BLaER1 (cell line): ENCODE data around the gene LRFN2.

Experiments used
- H3K27ac ChIP-seq: shearing (Covaris generic); formaldehyde crosslinking; 2 replicates; pipeline ENCODE4 v1.8.1; 2022
- H3K27me3 ChIP-seq: shearing (Covaris generic); formaldehyde crosslinking; 2 replicates; pipeline ENCODE4 v1.8.1; 2022
- H3K36me3 ChIP-seq: shearing (Covaris generic); formaldehyde crosslinking; 2 replicates; pipeline ENCODE4 v1.8.1; 2022
- H3K4me1 ChIP-seq: shearing (Covaris generic); formaldehyde crosslinking; 2 replicates; pipeline ENCODE4 v1.8.1; 2022
- H3K4me2 ChIP-seq: shearing (Covaris generic); formaldehyde crosslinking; 2 replicates; pipeline ENCODE4 v1.8.1; 2022
- H3K4me3 ChIP-seq: shearing (Covaris generic); formaldehyde crosslinking; 2 replicates; pipeline ENCODE4 v1.8.1; 2022
- H3K9ac ChIP-seq: shearing (Covaris generic); formaldehyde crosslinking; 2 replicates; pipeline ENCODE4 v1.8.1; 2022
- H3K9me3 ChIP-seq: shearing (Covaris generic); formaldehyde crosslinking; 2 replicates; pipeline ENCODE4 v1.8.1; 2022
- H4K20me1 ChIP-seq: shearing (Covaris generic); formaldehyde crosslinking; 2 replicates; pipeline ENCODE4 v1.8.1; 2022
- Cebpa-rat ChIP-seq: shearing (Covaris generic); IDR thresholded peaks from 2 replicates; pipeline ENCODE4 v1.8.1; 2022

The LRFN2 gene

DNA sequence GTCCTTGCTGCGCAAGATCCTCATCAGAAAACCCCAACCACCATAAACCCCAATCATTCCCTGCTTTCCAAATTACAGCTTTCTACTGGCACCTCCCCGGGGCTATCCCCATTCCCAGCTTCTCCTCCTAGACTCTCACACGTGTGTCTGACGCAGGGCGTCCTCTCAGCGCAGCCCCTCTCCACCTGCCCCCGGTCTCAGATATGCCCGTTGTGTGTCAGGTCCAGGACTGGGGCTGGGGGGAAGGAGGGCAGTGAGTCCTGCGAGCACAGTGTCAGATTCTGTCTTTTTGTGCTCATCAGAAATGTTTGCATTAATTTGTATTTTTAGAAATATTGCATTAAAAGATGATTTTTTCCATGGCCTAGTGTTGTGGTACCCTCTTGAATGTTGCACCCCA is 48.6 kb downstream of the LRFN2 start:
- Histone ChIP-seq H3K9ac (no peak overlapping the region), H3K27ac (no peak overlapping the region), H4K20me1 (peaks cover 93% of the 10 kb centered on the region), H3K36me3 (peaks cover 6% of the 10 kb centered on the region; the same call in 1 of the 2 replicates), H3K4me1 (peaks cover 28% of the 10 kb centered on the region), H3K4me2 (no peak overlapping the region), H3K9me3 (no peaks in the 10 kb centered on the region), H3K4me3 (no peak overlapping the region), H3K27me3 (no peaks in the 10 kb centered on the region)
- TF ChIP-seq Cebpa-rat, result no peak

DNA sequence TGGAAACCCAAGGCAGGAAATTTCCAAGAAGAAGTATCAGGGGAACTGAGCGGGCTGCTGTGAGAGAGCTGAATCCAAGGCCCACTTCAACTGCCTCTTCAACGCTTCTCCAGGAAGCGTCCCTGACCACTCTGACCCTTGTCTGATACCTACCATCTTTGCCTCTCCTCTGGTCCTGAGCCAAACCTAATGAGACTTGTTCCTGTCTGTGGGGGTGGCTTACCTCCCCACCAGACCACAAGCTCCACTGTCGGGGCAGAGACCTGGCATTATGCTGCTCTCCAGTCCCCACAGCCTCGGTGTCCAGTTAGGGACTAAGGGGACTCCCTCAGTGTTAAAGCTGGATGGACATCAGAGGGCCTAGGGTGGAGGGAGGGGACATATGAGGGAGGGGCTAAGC is 49.7 kb downstream of the LRFN2 start:
- TF ChIP-seq Cebpa-rat, result no peak
- H3K27me3 ChIP-seq, result no peaks in the 10 kb centered on the region

DNA sequence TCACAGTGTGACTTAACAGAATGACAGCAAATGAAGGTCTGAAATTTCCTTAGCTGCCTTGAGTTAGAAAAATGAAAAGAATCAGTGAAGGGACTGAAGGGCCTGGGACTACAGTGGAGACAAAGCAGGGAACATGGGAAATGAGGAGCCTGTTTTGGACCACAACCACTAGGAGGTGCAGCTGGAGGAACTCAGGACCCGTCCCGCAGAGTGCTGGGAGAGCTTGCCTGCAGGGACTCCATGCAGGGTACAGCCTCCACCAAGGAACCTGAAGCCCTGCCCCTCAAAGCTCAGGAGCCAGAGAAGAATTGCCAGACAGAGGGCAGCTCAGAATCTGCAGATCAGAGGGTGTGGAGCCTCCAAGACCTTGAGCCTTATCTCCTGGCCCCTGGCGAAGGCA is 50.7 kb downstream of the LRFN2 start:
- Histone ChIP-seq H4K20me1 (peaks cover 90% of the 10 kb centered on the region), H3K36me3 (peaks cover 6% of the 10 kb centered on the region; the same call in 1 of the 2 replicates), H3K4me3 (no peak overlapping the region), H3K27me3 (no peaks in the 10 kb centered on the region), H3K4me2 (no peak overlapping the region), H3K9ac (no peak overlapping the region), H3K27ac (no peak overlapping the region), H3K9me3 (no peaks in the 10 kb centered on the region), H3K4me1 (peaks cover 15% of the 10 kb centered on the region; the same call in 1 of the 2 replicates)
- TF ChIP-seq Cebpa-rat, result no peak

More for the DNA sequence above, 49.7 kb downstream of the LRFN2 start:
- Histone ChIP-seq H3K4me3 (no peak overlapping the region), H3K9me3 (no peaks in the 10 kb centered on the region), H3K4me2 (no peak overlapping the region), H3K36me3 (peaks cover 6% of the 10 kb centered on the region; the same call in 1 of the 2 replicates), H4K20me1 (peaks cover 90% of the 10 kb centered on the region), H3K27ac (no peak overlapping the region), H3K4me1 (peaks cover 17% of the 10 kb centered on the region), H3K9ac (no peak overlapping the region)

DNA sequence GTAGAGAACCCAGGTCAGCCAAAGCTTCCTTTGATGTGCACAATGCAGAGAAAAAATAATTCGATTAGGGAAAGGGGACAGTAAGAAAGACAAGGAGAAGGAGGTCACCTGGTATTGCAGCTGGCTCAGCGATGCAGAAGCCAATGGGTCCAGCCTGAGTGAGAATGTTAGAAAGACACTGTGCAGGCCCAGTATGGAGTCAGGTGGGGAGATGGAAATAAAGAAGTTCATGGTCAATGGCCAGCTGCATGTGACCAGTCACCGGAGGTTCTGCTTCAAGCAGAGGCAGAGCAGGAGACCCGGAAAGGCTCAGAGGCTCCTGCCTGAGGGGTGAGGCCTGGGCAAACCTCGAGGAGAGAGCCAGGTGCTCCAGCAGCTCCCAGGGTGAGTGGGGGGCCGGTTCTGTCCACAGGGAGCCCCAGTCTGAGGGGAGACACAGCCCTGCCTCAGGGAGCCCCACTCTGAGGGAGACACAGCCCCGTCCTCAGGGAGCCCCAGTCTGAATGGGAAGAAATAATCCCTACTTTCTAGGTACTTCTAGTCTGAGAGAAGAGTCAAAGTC is 51.3 kb downstream of the LRFN2 start:
- TF ChIP-seq Cebpa-rat, result no peak
- no peaks in the 10 kb centered on the region for H3K27me3 ChIP-seq
- peaks cover 6% of the 10 kb centered on the region; the same call in 1 of the 2 replicates for H3K36me3 ChIP-seq
- H3K4me2 ChIP-seq, result peak overlapping the region; percentile 10; the same call in 1 of the 2 replicates
- no peak overlapping the region for H3K4me3 ChIP-seq
- H4K20me1 ChIP-seq, result peaks cover 90% of the 10 kb centered on the region
- no peak overlapping the region for H3K27ac ChIP-seq
- no peak overlapping the region for H3K9ac ChIP-seq
- peaks cover 15% of the 10 kb centered on the region; the same call in 1 of the 2 replicates for H3K4me1 ChIP-seq
- H3K9me3 ChIP-seq, result no peaks in the 10 kb centered on the region

DNA sequence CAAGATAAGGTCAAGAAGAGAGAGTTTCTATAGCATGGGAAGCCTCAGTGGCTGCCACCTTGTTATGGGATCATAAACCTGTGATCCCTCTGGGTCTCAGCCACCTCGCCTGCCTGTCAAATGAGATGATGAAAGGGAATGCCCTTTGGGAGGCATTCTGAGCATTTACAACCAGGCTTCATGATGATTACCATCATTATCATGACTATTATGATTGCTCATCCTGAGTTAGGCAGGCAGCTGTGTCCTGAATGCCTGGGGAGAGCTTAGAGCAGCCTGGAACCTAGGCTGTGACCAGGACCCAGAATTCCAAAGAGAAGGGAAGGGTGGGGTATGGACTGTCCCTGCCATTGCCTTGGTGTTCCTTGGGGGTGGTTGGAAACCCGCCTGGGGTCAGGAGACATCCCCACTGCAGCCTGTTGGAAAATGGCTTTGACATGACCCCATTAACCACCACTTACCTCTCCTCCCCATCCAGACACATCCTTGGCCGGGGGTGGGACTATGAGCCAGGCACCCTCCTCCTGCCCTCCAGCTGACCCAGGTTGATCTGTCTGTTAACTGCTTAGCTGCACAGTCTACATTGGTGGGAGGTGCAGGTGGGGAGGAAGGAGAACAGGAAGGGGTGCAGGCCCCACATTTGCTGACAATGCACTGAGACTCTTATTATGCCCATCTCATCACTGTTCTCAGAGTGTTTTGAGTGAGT is 51.9 kb downstream of the LRFN2 start:
- H3K27me3 ChIP-seq, result no peaks in the 10 kb centered on the region
- H3K4me3 ChIP-seq, result no peak overlapping the region
- H3K4me1 ChIP-seq, result peaks cover 15% of the 10 kb centered on the region; the same call in 1 of the 2 replicates
- H3K36me3 ChIP-seq, result peaks cover 6% of the 10 kb centered on the region; the same call in 1 of the 2 replicates
- H3K4me2 ChIP-seq, result peak overlapping the region; percentile 10; the same call in 1 of the 2 replicates
- H3K9me3 ChIP-seq, result no peaks in the 10 kb centered on the region
- H3K27ac ChIP-seq, result no peak overlapping the region
- no peak overlapping the region for H3K9ac ChIP-seq
- peaks cover 90% of the 10 kb centered on the region for H4K20me1 ChIP-seq
- no peak for TF ChIP-seq Cebpa-rat

DNA sequence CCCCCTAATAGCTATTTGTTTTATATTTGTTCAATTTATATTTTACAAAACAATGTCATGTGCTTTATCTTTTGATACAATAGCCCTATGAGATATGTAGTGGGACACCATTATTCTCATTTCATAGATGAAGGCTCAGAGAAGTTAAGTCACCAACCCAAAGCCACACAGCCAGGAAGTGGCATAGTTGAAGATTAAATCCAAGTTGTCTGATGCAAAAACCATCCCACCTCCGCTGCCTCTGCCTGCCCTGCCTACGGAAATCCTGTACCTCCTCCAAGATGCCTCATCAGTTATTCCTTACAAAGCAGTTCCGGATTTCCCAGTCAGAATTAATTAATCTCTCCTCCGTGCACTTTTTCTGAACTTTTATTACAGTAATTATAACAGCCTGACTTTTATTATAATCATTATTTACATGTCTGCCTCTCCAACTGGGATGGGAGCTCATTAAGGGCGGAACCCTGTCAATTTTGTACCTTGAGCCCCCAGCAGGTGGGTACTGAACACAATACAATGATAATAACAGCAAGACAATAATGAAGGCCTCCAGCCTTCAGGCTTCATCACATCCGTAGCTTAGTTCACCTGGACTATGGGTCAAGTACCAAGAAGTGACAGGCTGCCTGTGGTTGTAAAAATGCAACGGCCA is 54.7 kb downstream of the LRFN2 start:
- Histone ChIP-seq H3K4me2 (no peak overlapping the region), H3K9ac (no peak overlapping the region), H3K4me1 (peaks cover 15% of the 10 kb centered on the region; the same call in 1 of the 2 replicates), H3K27ac (no peak overlapping the region), H4K20me1 (peaks cover 94% of the 10 kb centered on the region), H3K36me3 (peaks cover 4% of the 10 kb centered on the region; the same call in 1 of the 2 replicates), H3K4me3 (no peak overlapping the region), H3K27me3 (no peaks in the 10 kb centered on the region), H3K9me3 (no peaks in the 10 kb centered on the region)
- no peak for TF ChIP-seq Cebpa-rat

DNA sequence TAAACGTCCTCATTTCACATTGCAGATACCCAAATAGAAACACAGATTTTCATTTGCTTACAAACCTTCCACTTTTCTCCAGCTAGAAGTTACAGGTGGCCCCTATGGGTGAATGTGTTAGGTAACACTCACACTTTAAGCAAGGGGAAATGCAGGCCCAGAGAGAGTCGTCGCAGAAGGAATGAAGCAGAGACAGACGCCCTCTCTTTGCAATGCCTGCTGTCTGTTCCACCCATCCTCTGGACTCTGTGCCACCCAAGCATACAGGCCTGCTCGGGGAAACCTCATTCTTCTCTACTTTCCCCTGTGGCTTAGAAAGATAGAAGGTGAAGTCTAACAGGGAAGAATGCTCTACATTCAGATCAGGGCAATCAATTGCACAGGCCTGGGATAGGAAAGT is 57.2 kb downstream of the LRFN2 start:
- no peak overlapping the region for H3K27ac ChIP-seq
- H3K4me1 ChIP-seq, result 0 out of 2 replicates have a peak, but pooled peaks cover 1% of the 10 kb centered on the region
- TF ChIP-seq Cebpa-rat, result no peak
- H3K9me3 ChIP-seq, result no peaks in the 10 kb centered on the region
- H3K4me2 ChIP-seq, result no peak overlapping the region
- H3K4me3 ChIP-seq, result no peak overlapping the region
- H4K20me1 ChIP-seq, result peaks cover 94% of the 10 kb centered on the region
- H3K9ac ChIP-seq, result no peak overlapping the region
- H3K36me3 ChIP-seq, result no peaks in the 10 kb centered on the region
- no peaks in the 10 kb centered on the region for H3K27me3 ChIP-seq

DNA sequence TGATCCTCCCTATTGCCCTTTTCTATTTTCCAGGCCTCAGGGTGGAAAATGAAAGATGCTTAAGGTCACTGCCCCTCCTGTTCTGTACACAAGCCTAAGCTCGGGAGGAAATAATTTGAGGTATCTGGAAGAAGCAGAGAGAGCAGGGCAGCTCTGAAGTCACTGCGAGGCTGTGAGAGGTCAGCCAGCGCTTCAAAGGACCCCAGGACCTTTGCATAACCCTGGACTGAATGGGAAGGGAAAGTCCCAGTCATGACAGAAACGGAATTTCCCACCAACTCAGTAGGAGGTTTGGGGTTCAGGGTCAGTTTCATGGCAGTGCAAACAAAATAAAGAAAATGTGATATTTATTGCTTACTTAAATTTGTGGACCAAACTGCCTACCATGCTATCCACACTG is 58.1 kb downstream of the LRFN2 start:
- Histone ChIP-seq H3K36me3 (no peaks in the 10 kb centered on the region), H3K4me3 (no peak overlapping the region), H3K27me3 (no peaks in the 10 kb centered on the region), H3K27ac (no peak overlapping the region), H3K4me1 (0 out of 2 replicates have a peak, but pooled peaks cover 5% of the 10 kb centered on the region), H4K20me1 (peaks cover 95% of the 10 kb centered on the region), H3K9ac (no peak overlapping the region), H3K9me3 (no peaks in the 10 kb centered on the region), H3K4me2 (no peak overlapping the region)
- no peak for TF ChIP-seq Cebpa-rat

DNA sequence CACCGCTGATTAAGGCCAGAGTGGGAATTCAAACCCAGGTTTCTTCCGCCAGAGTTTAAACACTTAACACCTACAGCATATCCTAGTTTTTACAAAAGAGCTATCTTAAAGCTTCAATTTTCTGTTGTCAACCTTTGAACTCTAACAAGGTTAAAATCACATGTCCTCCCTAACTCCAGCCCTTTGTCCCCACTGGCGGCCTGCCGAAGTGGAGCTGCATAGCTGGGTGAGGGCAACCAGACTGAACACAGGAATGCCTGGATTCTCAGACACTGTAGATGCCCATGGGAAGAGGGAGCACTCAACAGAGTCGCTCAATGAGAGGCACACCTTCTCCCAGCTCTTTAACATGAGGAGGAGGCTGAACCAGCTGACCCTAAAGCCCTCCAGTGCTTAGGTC is 59.1 kb downstream of the LRFN2 start:
- Histone ChIP-seq H3K4me3 (no peak overlapping the region), H4K20me1 (peaks cover 98% of the 10 kb centered on the region), H3K4me2 (no peak overlapping the region), H3K36me3 (no peaks in the 10 kb centered on the region), H3K4me1 (0 out of 2 replicates have a peak, but pooled peaks cover 5% of the 10 kb centered on the region), H3K9ac (no peak overlapping the region), H3K27ac (no peak overlapping the region), H3K9me3 (no peaks in the 10 kb centered on the region), H3K27me3 (no peaks in the 10 kb centered on the region)
- no peak for TF ChIP-seq Cebpa-rat

DNA sequence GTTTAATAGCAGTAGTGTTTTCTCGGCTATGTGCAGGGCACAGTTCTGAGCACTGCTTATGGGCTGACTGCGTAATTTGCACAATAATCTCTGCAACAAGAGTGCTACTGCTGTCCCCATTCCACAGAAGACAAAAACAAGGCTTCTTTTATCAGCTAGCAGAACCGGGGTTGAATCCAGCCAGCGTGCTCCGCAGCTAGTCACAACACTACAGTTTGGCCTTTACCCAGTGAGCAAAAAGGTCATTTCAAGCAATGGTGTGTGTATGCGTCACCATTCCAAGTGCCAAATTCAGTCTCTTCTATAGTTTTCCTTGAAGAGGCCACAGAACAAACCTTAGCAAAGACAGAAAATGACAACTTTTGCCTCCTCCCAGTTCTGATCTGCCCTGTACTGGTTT is 61.1 kb downstream of the LRFN2 start:
- Histone ChIP-seq H4K20me1 (peaks cover 98% of the 10 kb centered on the region), H3K4me2 (no peak overlapping the region), H3K4me3 (no peak overlapping the region), H3K27ac (no peak overlapping the region), H3K9me3 (no peaks in the 10 kb centered on the region), H3K36me3 (no peaks in the 10 kb centered on the region; the same call in 1 of the 2 replicates), H3K4me1 (0 out of 2 replicates have a peak, but pooled peaks cover 7% of the 10 kb centered on the region), H3K27me3 (no peaks in the 10 kb centered on the region), H3K9ac (no peak overlapping the region)
- TF ChIP-seq Cebpa-rat, result no peak
